HG03558 (cell line): ENCODE data around the gene ZSCAN21.
A peak's percentile ranks its signal among the peaks of the same experiment; 100 is the strongest.
"Not testable (repeated sequence)": the region's sequence is repeated elsewhere in the genome, so short reads cannot be mapped to it uniquely, and the experiment has no call there.

ENCODE experiments used
- ATAC-seq: cut with Tn5 transposase; IDR thresholded peaks from one replicate; pipeline ENCODE4 v1.9.1; 2021; ENCODE audit warnings: moderate number of reproducible peaks; ENCODE audit not compliant: unreplicated experiment; ENCODE audit errors: extremely low read depth

The ZSCAN21 gene

DNA sequence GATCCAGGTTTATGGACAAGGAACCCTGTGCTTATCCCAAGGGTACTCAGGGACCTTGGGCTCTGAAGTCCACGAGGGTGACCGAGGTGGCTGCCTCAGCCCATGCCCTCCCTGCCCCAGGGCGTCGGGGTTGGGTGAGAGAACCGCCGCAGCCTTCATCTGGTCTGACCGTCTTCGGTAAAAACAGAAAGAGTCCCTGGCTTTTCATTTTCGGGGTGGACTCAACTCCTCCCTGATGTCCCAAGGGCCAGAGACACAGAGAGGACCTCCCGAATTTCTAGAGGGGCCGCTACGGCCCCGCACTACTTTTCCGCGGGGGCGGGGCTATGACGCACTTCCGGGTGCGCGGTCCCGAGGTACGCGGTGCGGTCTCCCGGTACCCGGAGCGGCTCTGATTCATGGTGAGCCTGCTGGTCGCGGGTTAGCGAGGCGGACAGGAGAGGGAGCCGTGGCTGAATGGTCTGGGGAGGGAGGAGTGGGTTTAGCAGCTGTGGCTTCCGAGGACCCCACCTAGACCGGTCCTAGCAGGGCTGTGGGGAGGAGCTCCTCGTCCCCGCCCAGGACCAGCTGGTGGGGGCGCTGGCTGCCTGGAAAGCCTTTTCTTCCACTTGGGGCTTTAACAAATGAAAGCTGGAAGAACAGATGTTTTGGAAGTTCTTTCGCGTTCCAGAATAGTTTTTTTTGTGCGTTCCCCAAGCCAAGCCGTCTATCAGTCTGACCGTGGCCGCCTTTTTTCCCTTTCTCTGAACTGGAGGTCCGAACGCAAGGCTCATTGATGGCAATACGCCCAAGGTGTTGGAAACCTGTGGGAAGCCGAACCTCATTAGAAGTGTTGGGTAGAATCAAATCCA, at the start of gene ZSCAN21:
ZSCAN21 (plus strand) TSS at position 334 of the 851 bp plus-strand sequence. CDS start 7,233 bp downstream, outside the sequence.
- ATAC-seq: peak; percentile 51

DNA sequence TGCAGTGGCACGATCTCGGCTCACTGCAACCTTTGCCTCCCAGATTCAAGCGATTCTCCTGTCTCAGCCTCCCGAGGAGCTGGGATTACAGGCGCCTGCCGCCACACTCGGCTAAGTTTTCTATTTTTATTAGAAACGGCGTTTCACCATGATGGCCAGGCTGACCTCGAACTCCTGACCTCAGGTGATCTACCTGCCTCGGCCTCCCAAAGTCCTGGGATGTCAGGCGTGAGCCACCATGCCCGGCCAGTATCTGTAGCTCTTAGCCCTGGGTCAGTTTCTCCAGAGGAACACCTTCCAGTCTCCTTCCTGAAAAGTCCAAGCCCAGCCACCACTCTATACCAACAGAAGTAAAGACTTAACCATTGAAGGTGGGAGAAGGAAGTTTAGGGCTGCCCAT, 49.3 kb upstream of the ZSCAN21 start:
- no peak for ATAC-seq

DNA sequence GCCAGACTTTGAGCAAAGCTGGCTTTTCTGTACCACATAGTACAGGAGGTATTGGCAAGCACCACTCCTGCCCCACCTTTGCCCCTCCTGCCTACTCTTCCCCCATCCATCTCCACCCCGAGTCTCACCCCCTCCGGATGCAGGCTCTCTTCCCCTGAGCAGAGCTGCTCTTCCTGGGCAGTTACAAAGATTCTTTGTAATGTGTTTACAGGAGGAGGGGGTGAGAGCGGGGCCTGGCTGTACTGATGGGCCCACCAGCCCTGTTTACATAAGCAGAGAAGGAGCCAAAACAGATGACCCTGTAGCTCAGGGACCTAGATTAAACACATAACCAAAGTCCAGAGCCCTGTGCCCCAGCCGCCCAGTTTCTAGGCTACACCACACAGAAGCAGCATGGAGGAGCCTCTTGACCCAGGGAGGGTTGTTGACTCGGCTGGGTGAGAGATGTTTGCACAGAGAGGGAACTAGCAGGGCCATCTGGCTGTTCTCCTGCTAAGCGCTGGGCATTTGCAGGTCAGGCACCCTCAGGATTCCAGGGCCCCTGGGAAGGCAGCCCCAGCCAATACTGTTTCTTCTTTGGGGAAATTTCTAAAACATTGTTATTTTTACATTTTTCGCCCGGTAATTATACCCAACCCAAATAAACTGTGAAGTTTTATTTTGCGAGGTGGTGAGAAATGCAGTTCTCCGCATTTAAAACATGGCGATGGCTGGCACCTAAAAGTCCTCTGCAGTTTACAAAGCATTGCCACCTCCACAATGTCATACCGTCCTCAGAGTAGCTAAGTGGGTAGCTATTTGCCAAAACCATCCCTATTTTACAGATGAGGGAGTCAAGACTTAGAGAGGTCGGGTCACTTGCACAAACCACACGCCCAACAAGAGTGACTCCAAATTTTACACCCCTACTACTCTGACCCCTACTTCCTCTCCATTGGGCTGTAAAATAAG, 45.6 kb upstream of the ZSCAN21 start:
- no peak for ATAC-seq

DNA sequence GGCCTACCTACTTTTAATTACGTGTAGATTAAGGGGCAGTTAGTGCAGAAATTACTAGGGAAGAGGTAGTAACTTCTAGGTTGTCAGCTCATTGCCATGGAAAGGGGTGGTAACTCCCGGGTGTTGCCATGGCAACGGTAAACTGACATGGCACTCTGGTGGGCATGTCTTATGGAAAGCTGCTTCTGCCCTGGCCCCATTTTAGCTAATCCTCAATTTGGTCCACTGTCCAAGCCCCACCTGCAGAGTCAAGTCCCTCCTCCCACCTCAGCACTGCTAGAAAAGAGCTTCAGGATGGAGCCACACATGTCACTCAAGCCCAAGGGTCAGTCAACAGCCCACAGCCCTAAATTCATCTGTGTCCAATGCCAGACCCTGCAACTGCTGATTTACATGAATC, 41.7 kb upstream of the ZSCAN21 start:
- ATAC-seq: no peak

DNA sequence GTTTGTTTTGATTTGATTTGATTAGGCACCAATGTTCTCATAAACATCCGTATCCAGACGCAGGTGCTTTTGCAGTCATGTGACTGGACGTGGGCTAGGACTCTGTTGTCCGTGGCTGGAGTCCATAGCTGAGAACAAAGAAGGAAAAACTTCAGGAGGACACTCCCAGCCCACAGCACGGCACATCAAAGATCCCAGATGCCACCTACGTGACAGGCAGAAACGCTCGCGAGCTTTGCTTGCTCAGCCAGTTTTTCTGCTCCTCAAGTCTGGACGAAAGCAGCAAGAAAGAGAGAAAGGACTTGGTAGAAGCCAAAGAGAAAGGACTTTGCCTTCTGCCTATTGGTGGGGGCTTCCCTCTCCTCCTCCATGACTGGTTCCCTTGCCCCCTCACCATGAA, 41.0 kb upstream of the ZSCAN21 start:
- ATAC-seq: no peak

DNA sequence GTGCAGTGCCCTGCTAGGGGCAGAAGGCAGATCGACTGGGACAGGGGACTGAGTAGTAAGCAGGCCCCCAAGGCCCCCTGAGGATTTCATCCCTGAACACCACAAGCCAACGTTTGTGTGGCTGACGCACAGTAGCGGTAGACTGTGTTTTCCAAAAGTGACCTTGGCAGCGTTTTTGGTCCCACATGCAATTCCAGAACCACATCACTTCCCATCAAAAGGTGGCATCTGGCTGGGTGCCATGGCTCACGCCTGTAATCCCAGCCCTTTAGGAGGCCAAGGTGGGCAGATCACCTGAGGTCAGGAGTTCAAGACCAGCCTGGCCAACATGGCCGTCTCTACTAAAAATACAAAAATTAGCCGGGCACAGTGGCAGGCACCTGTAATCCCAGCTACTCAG, 39.6 kb upstream of the ZSCAN21 start:
- ATAC-seq: not testable (repeated sequence)

DNA sequence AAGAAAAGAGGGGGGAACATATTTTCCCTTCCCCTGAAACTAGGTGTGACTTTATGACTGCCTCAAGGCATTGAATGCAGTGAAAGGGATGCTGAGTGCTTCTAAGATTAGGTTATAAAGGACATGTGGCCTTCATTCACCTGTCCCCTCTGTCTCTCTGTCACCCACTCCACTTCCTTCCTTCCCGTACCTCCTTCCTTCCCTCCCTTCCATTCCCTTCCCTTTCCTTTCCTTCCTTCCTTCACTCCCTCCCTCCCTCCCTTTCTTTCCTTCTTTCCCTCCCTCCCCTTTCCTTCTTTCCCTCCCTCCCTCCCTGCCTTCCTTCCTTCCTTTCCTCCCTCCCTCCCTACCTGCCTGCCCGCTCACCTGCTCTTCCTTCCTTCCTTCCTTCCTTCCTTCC, 38.7 kb upstream of the ZSCAN21 start:
- no peak for ATAC-seq

DNA sequence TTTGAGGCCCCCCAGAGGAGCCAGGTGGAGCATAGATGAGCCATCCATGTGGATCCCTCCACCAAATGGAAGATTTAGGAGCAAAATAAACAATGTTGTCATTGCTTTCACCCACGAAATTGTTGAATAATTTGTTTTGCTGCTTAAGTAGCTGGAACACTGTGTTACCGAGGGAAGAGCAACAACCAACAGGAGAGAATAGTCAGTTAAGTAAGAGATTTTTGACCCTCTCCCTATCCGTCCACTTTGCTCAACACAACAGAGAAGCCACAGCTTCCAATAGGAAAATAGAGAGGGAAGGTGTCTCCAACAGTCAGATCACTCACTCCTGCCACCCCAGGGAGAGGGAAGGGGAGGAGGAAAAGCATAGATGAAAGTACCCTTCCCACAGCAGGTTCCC, 38.1 kb upstream of the ZSCAN21 start:
- ATAC-seq: no peak

DNA sequence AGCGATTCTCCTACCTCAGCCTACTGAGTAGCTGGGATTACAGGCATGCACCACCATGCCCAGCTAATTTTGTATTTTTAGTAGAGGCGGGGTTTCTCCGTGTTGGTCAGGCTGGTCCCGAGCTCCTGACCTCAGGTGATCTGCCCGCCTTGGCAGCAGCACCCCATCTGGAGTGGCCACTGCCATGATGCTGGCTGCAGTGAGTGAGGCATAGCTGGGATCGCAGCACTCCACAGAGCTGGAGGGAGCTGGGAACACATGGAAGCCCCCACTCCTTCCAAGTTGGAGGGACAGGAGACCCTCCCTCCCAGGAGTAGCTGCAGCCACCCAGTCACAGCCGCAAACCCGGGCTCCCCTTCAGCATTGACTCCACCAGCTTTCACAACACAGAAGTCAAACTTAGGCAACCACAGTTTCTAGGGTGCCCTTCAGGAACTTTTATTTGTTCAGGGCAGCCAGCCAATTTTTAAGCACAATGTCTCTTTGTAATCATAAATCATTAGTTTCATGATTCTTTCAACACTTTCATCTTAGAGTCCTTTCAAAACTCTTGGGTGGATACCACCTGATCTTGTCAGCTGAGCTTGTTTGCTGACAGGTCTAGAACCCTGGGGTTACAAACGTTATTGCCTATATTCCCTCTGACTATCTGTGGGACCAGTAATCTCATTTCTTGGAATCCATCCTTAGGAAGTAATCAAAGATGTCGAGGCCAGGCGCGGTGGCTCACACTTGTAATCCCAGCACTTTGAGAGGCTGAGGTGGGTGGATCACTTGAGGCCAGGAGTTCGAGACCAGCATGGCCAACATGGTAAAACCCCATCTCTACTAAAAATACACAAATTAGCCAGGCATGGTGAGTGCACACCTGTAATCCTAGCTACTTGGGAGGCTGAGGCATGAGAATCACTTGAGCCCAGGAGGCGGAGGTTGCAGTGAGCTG, 36.9 kb upstream of the ZSCAN21 start:
- ATAC-seq: not testable (repeated sequence)

DNA sequence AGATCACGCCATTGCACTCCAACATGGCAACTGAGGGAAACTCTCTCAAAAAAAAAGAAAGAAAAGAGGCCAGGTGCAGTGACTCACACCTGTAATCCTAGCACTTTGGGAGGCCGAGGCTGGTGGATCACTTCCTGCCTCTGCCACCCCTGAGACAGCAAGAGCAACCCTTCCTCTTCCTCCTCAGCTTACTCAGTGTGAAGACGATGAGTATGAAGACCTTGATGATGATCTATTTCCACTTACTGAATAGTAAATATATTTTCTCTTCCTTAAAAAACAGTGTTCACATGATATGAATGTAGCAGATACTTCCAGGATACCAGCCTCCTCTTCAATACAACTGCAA, 36.3 kb upstream of the ZSCAN21 start:
- no peak for ATAC-seq

DNA sequence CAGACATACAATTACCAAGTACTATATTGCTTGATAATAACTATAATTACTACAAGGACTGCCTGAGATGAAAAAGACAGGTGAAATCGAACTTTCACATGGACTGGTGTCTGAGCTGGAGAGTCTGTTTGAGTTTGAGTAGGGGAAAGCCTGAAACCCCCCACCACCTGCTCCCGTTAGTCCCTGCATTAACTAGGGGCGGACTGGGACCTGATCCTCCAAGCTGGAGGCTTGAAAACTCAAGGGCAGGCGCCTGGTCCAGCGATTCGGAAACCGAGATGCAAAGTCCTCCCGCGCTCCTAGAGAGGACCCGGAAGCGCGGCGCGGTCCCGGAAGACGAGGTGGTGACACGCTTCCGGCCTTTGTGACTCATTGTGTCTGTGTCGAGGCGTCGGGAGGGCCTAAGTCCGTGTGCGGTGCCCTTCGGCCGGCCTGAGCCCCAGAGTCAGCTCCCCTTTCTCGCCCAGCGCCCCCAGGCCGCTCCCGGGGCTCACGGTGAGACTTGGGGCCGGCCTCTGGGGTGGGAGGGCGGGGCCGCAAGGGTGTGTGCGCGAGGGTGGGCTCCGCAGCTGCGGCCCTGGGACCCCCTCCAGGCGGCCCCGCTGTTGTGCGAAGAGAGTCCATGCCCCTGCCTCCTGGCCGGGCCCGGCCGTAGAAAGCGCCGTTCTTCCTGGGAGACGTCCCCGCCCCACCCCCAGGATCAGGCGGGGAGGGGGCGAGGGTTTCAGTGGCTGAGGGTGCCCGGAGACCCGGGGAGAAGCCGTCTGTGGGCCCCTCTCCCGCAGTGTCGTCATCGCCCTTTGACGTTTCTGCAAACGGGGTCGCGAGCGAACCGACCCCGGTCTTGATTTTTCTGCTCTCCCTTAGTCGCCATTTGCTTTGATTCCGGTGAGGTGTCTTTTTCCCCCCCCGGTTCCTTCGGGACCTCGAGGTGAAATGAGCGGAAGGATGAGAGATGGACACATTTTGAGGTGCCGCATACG, 34.1 kb upstream of the ZSCAN21 start, which contains the start of gene ZKSCAN1:
ZKSCAN1 (plus strand) TSS at position 365 of the 983 bp plus-strand sequence. CDS start 7,911 bp downstream, outside the sequence.
- peak; percentile 58 for ATAC-seq

DNA sequence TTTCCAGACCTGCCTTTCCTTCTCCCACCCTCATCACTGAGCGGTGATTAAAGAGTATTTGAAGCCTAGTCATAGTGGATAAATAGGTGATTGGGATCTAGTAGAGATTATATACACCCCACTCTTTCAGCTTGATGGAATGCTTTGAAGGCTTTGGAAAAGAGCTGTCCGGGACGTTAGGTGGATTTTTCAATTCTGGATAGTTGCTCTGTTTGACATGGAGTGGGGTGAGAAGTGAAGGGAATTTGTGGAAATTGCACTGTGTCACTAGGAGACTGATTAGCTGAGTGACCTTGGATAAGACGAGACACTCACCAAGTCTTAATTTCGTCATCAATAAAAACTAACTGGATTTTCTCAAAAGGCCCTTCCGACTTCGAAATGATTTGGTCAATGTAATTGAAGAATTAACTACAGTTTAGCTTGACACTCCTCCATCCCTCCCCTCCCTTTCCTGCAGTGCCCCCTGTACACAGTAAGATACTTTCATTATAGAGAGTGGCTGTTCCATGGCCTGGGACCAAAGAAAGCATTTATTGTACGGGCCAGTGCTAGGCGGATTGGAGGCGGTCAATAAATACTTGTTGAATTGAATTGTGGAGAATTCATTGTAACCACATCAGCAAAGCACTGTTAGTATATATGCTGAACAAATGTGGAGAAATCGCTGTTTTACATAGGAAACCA, 33.2 kb upstream of the ZSCAN21 start:
- ATAC-seq: no peak

DNA sequence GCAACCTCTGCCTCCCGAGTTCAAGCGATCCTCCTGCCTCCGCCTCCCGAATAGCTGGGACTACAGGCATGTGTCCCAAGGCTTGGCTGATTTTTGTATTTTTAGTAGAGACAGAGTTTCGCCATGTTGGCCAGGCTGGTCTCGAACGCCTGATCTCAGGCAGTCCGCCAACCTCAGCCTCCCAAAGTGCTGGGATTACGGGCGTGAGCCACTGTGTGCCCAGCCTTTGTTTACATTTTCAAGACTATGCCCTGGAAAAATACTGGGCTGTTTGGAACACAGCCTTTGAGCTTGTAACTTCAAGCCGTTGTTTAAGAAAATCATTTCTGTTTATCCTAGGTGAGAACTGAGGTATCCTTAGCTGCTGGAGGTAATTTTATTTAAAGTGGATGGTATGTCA, 32.3 kb upstream of the ZSCAN21 start:
- ATAC-seq: no peak

DNA sequence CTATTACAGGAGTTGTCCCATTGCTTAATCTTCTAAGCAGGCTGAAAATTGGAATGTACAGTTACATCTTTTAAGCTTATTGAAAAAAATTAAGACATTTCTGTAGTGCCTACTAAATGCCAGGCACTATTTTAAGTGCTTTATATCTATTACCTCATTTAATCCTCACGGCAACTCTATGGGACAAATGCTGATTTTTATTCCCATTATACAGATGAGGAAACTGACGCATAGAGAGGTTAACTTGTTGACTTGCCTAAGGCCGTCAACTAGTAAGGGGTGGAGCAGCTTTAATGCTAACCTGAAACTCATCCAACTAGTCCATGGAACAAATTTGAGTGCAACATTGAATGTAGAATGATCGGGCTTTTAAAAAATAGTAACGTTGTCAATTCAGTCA, 31.7 kb upstream of the ZSCAN21 start:
- no peak for ATAC-seq

DNA sequence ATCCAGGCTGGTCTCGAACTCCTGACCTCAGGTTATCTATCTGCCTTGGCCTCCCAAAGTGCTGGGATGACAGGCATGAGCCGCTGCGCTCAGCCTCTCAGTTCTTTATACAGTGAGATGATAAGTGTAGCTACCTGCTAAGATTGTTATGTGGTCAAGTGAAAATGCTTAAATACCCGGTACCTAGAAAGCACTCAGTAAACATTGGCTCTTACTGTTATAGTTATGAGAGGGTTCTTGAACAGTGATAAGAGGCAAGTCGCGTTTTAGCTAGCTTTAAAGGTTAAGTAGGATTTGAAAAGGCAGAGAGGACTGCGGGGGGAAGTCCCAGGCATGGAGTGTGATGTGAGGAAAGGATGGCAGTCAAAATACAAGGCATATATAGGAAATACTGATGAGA, 29.7 kb upstream of the ZSCAN21 start:
- no peak for ATAC-seq

DNA sequence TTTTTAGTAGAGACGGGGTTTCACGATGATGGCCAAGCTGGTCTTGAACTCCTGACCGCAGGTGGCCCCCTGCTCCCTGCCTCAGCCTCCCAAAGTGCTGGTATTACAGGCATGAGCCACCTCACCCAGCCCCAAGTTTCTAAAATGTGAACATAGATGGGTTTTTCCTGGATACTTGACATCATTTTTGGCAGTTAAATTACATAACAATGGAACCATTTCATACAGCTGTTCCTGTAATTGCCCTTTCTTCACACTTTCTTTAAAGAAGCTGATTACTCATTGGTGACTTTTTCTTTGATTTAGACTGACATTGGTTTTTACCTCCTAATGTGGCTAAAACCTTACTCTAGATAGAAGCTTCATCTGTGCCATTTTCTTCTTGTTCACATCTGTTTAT, 28.3 kb upstream of the ZSCAN21 start:
- ATAC-seq: no peak

DNA sequence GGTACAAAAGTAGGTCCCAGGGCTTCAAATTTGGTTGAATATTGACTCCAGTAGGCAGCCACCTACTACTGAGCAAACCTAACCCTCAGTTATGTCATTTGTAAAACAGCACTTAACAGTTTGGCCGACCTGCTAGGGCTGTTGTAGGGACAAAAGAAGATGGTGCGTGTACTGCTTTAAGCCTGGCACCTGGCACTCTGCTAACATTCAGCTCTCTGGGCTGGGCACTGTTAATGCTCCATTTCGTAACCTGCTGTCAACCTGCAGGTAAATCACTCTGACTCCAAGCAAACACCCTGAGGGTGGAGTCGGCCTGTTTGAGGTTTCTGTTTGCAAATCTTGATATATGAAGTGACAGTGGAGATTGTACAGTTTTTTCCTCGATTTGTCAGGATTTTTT, 27.0 kb upstream of the ZSCAN21 start:
- no peak for ATAC-seq

DNA sequence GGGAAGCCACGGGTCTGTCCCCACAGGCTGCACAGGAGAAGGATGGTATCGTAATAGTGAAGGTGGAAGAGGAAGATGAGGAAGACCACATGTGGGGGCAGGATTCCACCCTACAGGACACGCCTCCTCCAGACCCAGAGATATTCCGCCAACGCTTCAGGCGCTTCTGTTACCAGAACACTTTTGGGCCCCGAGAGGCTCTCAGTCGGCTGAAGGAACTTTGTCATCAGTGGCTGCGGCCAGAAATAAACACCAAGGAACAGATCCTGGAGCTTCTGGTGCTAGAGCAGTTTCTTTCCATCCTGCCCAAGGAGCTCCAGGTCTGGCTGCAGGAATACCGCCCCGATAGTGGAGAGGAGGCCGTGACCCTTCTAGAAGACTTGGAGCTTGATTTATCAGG, 26.0 kb upstream of the ZSCAN21 start:
- no peak for ATAC-seq
